Pancreas (tissue), 10 donors: ENCODE results near the gene IMPG1. TPM values are rescaled to one million over a fixed set of nuclear protein-coding genes. Genes with fewer than 3 reads are reported as not detected.

Source experiments
- ATAC-seq, 4 donors: fragments of 200-7000 bp; cut with Tn5 transposase; one replicate each; pipeline versions ENCODE4 v1.8.0 to v1.9.1; 2020; ENCODE audit warnings: mild to moderate bottlenecking in 4 of 4, moderate library complexity in 4 of 4
- DNase-seq, 6 donors: peaks; one replicate each; pipeline ENCODE4 v3.0.0-alpha.2; 2020
- FAIRE-seq: peaks from 2 replicates; lab custom pipeline; 2012; peaks lifted over from hg19 to GRCh38; lab: Jason Lieb, UNC
- H3K27ac ChIP-seq, 4 donors: fragments of 200-600 bp; sonication (generic); 1 replicate in 3 of 4; 2 replicates in 1 of 4; pipeline versions ENCODE4 v1.5.0 to v1.8.0; 2020
- H3K27me3 ChIP-seq, 4 donors: fragments of 200-600 bp; one replicate each; pipeline ENCODE4 v1.8.0; 2021
- H3K36me3 ChIP-seq, 3 donors: fragments of 200-600 bp; sonication (generic) in 1 of 3; one replicate each; pipeline versions ENCODE4 v1.5.0 to v1.8.0; 2020 to 2021
- H3K4me1 ChIP-seq, 3 donors: fragments of 200-600 bp; one replicate each; pipeline ENCODE4 v1.8.0; 2021
- H3K4me3 ChIP-seq, 4 donors: fragments of 200-600 bp; sonication (generic) in 2 of 4; one replicate each; pipeline versions ENCODE4 v1.5.0 to v1.8.0; 2020 to 2021
- H3K9me3 ChIP-seq, 4 donors: fragments of 200-600 bp; one replicate each; pipeline ENCODE4 v1.8.0; 2021
- CTCF ChIP-seq, 4 donors: fragments of 200-600 bp; sonication (generic) in 3 of 4; IDR thresholded peaks; one replicate each; pipeline versions ENCODE4 v1.5.0 to v1.8.0; 2021; ENCODE audit warnings: antibody characterized with exemption in 4 of 4
- WGBS, 2 donors: extraction: QIAGEN DNeasy Blood & Tissue Kit; methylation state at CpG; one replicate each; pipeline ENCODE4 v1.1.7; 2013; 5-methylcytosine and 5-hydroxymethylcytosine counted together
- intact Hi-C, 3 donors: fragments of 100-400 bp; cut with DNase I; formaldehyde crosslinking; loops; one replicate each; pipeline versions ENCODE4 v1.11.1 to v1.14.2; 2022
- polyA plus RNA-seq, 2 donors: library from polyadenylated mRNA; stranded (reverse); fragments of 200-250 nt; gene quantifications; one replicate each; pipeline ENCODE4 v1.2.3, GENCODE V29; 2013
- total RNA-seq, 6 donors: library from RNA; stranded (reverse); fragmentation: NEBNext Ultra II Directional in 4 of 6; extraction: Animal tissue kit (Norgen Biotek cat#: 25700) in 4 of 6; gene quantifications; one replicate each; pipeline versions ENCODE4 v1.2.1 to v1.2.4, GENCODE V29; 2021 to 2023
- donor health status: healthy with polysubstance abuse.
- donor health status: DM: no; HTN: no; CAD: no; lungs with moderate emphysema.
- donor health status: DM: no; HTN: no; CAD: no.
- donor health status: control.
- donor health status: control.
- donor health status: Bipolar disorder and iron deficiency.
- donor health status: DM: yes; HTN: yes; CAD: no.
- donor health status: DM: no; HTN: no; CAD: no.
- donor health status: DM: no; HTN: no; CAD: no.
- donor health status: DM: yes; HTN: yes; CAD: no.

The IMPG1 gene
- total and polyA plus RNA-seq, 8 donors: 0.04 to 0.44 (median 0.07) TPM; not detected in 1

- DNase-seq: no peak
- WGBS, 2 donors: 97% methylated on average over 1 of the region's 1 CpG
- Histone ChIP-seq H3K4me1 (no peaks in the 10 kb centered on the region), H3K27me3 (no peaks in the 10 kb centered on the region), H3K36me3 (no peaks in the 10 kb centered on the region), H3K9me3 (no peaks in the 10 kb centered on the region), H3K27ac (no peak overlapping the region), H3K4me3 (no peak overlapping the region)
- no peak for ATAC-seq
- TF ChIP-seq CTCF (IDR thresholded peaks at IDR 0.05): no peak
- intact Hi-C loops: no loop called here
- no peak for FAIRE-seq
These were observed 108.9 kb downstream of the IMPG1 start for GRCh38 chr6:75963569-75963968.

- ATAC-seq (peak in 1 of 4 donors; percentile 45), DNase-seq (no peak), FAIRE-seq (no peak)
- Histone ChIP-seq H3K27me3 (no peaks in the 10 kb centered on the region), H3K36me3 (no peaks in the 10 kb centered on the region), H3K27ac (peak overlapping the region in 1 of 4 donors; percentile 17), H3K9me3 (no peaks in the 10 kb centered on the region), H3K4me1 (no peaks in the 10 kb centered on the region), H3K4me3 (no peak overlapping the region)
- WGBS, 2 donors: 54% methylated on average over 3 of the region's 3 CpGs
- TF ChIP-seq CTCF (IDR thresholded peaks at IDR 0.05): no peak
- intact Hi-C loops: no loop called here
These were observed 120.3 kb downstream of the IMPG1 start for GRCh38 chr6:75952128-75952527.

GRCh38 chr6:75947935-75948334 is 124.5 kb downstream of the IMPG1 start:
- Histone ChIP-seq H3K9me3 (no peaks in the 10 kb centered on the region), H3K4me3 (no peak overlapping the region), H3K27me3 (no peaks in the 10 kb centered on the region), H3K36me3 (no peaks in the 10 kb centered on the region), H3K4me1 (peaks cover 0 to 7% (median 7%) of the 10 kb centered on the region in 3 donors), H3K27ac (no peak overlapping the region)
- DNase-seq (no peak), FAIRE-seq (no peak), ATAC-seq (no peak)
- TF ChIP-seq CTCF (IDR thresholded peaks at IDR 0.05): no peak
- 62 to 68% methylated on average over 5 of the region's 5 CpGs for WGBS, 2 donors
- intact Hi-C loops: no loop called here

GRCh38 chr6:75946146-75946831 is 126.2 kb downstream of the IMPG1 start:
- no peak for TF ChIP-seq CTCF (IDR thresholded peaks at IDR 0.05)
- Histone ChIP-seq H3K36me3 (no peaks in the 10 kb centered on the region), H3K4me3 (no peak overlapping the region), H3K4me1 (peaks cover 0 to 7% (median 7%) of the 10 kb centered on the region in 3 donors), H3K27me3 (no peaks in the 10 kb centered on the region), H3K9me3 (no peaks in the 10 kb centered on the region), H3K27ac (peak overlapping the region; percentile 14 to 70 (median 42))
- intact Hi-C loops: no loop called here
- ATAC-seq: peak; percentile 61 to 91 (median 81)
- WGBS, 2 donors: 29 to 30% methylated on average over 4 of the region's 4 CpGs
- DNase-seq: no peak
- FAIRE-seq: no peak

GRCh38 chr6:75943381-75943780 is 129.1 kb downstream of the IMPG1 start:
- Histone ChIP-seq H3K4me3 (no peak overlapping the region), H3K9me3 (no peaks in the 10 kb centered on the region), H3K4me1 (peaks cover 0 to 7% (median 7%) of the 10 kb centered on the region in 3 donors), H3K27me3 (no peaks in the 10 kb centered on the region), H3K36me3 (no peaks in the 10 kb centered on the region), H3K27ac (no peak overlapping the region)
- intact Hi-C loops: no loop called here
- ATAC-seq (no peak), FAIRE-seq (no peak), DNase-seq (no peak)
- TF ChIP-seq CTCF (IDR thresholded peaks at IDR 0.05): no peak
- 92% methylated on average over 2 of the region's 2 CpGs for WGBS, 2 donors
